OCI-LY7 (cell line): ENCODE results near the gene MAP7D1. TPM values are rescaled to one million over a fixed set of nuclear protein-coding genes. Genes with fewer than 3 reads are reported as not detected.

Experiments used
- BruUV-seq: library from RNA; stranded (reverse); fragments of 400-500 nt; replicated peaks from 2 replicates; lab custom pipeline; 2021; lab: Mats Ljungman, UMichigan
- CTCF ChIA-PET: fragments of 300-600 bp; sonication (Branson Sonifier 250); formaldehyde crosslinking; loops from one replicate; lab custom pipeline; 2022; ENCODE audit warnings: antibody characterized with exemption; ENCODE audit not compliant: unreplicated experiment; lab: Charles Lee
- POLR2A ChIA-PET: fragments of 300-600 bp; sonication (Branson Sonifier 250); formaldehyde crosslinking; loops from one replicate; lab custom pipeline; 2022; ENCODE audit warnings: antibody characterized with exemption; lab: Charles Lee
- DNase-seq: peaks from one replicate; pipeline ENCODE4 v3.0.0-alpha.2; 2015; ENCODE audit warnings: low spot score
- H2AFZ ChIP-seq: fragments of 200-600 bp; sonication (generic), shearing (Covaris generic); 2 replicates; pipeline ENCODE4 v1.6.1; 2014; ENCODE audit warnings: mild to moderate bottlenecking, antibody characterized with exemption, low read length, moderate library complexity
- H3K27ac ChIP-seq: fragments of 200-600 bp; sonication (generic); 2 replicates; pipeline ENCODE4 v1.5.1; 2014; ENCODE audit warnings: mixed run types, low read depth, mild to moderate bottlenecking, moderate library complexity, low read length, inconsistent platforms; ENCODE audit not compliant: poor library complexity, severe bottlenecking
- H3K36me3 ChIP-seq: fragments of 200-600 bp; sonication (generic); 2 replicates; pipeline ENCODE4 v1.6.1; 2014; ENCODE audit warnings: mild to moderate bottlenecking, antibody characterized with exemption, low read length, moderate library complexity, mixed read lengths; ENCODE audit not compliant: insufficient read depth
- H3K4me1 ChIP-seq: fragments of 200-600 bp; sonication (generic); 2 replicates; pipeline ENCODE4 v1.5.1; 2014; ENCODE audit warnings: mild to moderate bottlenecking, low read length; ENCODE audit not compliant: insufficient read depth, poor library complexity, severe bottlenecking
- H3K4me2 ChIP-seq: fragments of 200-600 bp; sonication (generic); 2 replicates; pipeline ENCODE4 v1.6.1; 2014; ENCODE audit warnings: mild to moderate bottlenecking, low read length
- H3K4me3 ChIP-seq: fragments of 200-600 bp; sonication (generic); 2 replicates; pipeline ENCODE4 v1.5.1; 2014; ENCODE audit warnings: mild to moderate bottlenecking, low read depth, low read length; ENCODE audit not compliant: poor library complexity, severe bottlenecking
- H3K79me2 ChIP-seq: fragments of 200-600 bp; sonication (generic); 2 replicates; pipeline ENCODE4 v1.6.1; 2016; ENCODE audit warnings: low read depth, mild to moderate bottlenecking, low read length, moderate library complexity, mixed read lengths; ENCODE audit not compliant: insufficient read depth
- H3K9me2 ChIP-seq: fragments of 200-600 bp; sonication (generic); 2 replicates; pipeline ENCODE4 v1.6.1; 2016; ENCODE audit warnings: mild to moderate bottlenecking, low read length, mixed read lengths; ENCODE audit not compliant: insufficient read depth
- H3K9me3 ChIP-seq: fragments of 200-600 bp; sonication (generic); 2 replicates; pipeline ENCODE4 v1.6.1; 2014; ENCODE audit warnings: mild to moderate bottlenecking, mixed run types, low read length, mixed read lengths
- H4K20me1 ChIP-seq: fragments of 200-600 bp; sonication (generic); 2 replicates; pipeline ENCODE4 v1.6.1; 2014; ENCODE audit warnings: mild to moderate bottlenecking, antibody characterized with exemption, low read length, moderate library complexity, mixed read lengths; ENCODE audit not compliant: insufficient read depth
- EZH2phosphoT487 ChIP-seq: fragments of 200-600 bp; sonication (generic); IDR thresholded peaks from 2 replicates; pipeline ENCODE4 v1.6.1; 2018; ENCODE audit warnings: low read depth, borderline replicate concordance, mild to moderate bottlenecking, mixed run types, antibody characterized with exemption, low read length, moderate library complexity, mixed read lengths
- intact Hi-C: fragments of 100-400 bp; cut with micrococcal nuclease; formaldehyde crosslinking; loops from one replicate; pipeline ENCODE4 v1.10.0; 2022; ENCODE audit not compliant: unreplicated experiment
- total RNA-seq, 2 experiments: library from RNA; depleted of rRNA in 1 of 2; stranded (reverse); fragments of >200 nt in 1 of 2; shearing (Covaris generic) in 1 of 2; gene quantifications; 2 replicates each; pipeline ENCODE4 v1.2.3, GENCODE V29; 2014 to 2022
- TF ChIP-seq, protein P1 (sequence below): fragments of 200-600 bp; sonication (generic); conservative IDR thresholded peaks from 2 replicates; pipeline ENCODE4 v1.5.1; 2014; ENCODE audit warnings: mild to moderate bottlenecking, antibody characterized with exemption, low read length, moderate library complexity, mixed read lengths

MAP7D1 gene
- total RNA-seq, 2 experiments from 2014 or later = 61.2 to 101 TPM

DNA sequence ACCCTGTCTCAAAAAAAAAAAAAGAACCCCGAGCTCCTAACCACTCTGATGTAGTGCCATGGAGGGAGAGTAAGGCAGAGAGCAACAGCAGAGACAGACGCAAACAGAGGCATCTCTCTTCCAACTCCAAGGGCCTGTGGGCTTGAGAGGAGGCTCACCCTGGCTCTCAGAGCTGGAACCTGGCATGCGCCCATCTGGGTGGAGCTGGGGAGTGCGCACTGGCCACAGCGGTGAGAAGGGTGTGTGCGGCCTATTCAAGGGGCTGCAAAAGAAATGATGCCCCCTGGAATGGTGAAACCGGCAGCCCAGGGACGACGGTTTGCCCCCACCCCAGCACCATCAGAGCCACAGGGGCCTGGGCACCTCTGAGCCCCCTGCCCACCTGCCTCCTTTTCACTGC lies 48.6 kb upstream of the MAP7D1 start:
- H3K36me3 ChIP-seq = no peaks in the 10 kb centered on the region
- ChIA-PET CTCF (no interaction called here), POLR2A (no interaction called here)
- no peak overlapping the region for H2AFZ ChIP-seq
- TF ChIP-seq, protein P1, sequence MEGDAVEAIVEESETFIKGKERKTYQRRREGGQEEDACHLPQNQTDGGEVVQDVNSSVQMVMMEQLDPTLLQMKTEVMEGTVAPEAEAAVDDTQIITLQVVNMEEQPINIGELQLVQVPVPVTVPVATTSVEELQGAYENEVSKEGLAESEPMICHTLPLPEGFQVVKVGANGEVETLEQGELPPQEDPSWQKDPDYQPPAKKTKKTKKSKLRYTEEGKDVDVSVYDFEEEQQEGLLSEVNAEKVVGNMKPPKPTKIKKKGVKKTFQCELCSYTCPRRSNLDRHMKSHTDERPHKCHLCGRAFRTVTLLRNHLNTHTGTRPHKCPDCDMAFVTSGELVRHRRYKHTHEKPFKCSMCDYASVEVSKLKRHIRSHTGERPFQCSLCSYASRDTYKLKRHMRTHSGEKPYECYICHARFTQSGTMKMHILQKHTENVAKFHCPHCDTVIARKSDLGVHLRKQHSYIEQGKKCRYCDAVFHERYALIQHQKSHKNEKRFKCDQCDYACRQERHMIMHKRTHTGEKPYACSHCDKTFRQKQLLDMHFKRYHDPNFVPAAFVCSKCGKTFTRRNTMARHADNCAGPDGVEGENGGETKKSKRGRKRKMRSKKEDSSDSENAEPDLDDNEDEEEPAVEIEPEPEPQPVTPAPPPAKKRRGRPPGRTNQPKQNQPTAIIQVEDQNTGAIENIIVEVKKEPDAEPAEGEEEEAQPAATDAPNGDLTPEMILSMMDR = no peak
- no peak for TF ChIP-seq EZH2phosphoT487
- H4K20me1 ChIP-seq = no peaks in the 10 kb centered on the region
- intact Hi-C loops = no loop called here
- H3K27ac ChIP-seq = no peak overlapping the region
- H3K4me3 ChIP-seq = no peak overlapping the region
- no peaks in the 10 kb centered on the region for H3K4me1 ChIP-seq
- H3K79me2 ChIP-seq = no peaks in the 10 kb centered on the region
- no peaks in the 10 kb centered on the region for H3K9me3 ChIP-seq
- no peak for DNase-seq
- no peaks in the 10 kb centered on the region for H3K9me2 ChIP-seq
- BruUV-seq = no TSS peak
- no peak overlapping the region for H3K4me2 ChIP-seq

DNA sequence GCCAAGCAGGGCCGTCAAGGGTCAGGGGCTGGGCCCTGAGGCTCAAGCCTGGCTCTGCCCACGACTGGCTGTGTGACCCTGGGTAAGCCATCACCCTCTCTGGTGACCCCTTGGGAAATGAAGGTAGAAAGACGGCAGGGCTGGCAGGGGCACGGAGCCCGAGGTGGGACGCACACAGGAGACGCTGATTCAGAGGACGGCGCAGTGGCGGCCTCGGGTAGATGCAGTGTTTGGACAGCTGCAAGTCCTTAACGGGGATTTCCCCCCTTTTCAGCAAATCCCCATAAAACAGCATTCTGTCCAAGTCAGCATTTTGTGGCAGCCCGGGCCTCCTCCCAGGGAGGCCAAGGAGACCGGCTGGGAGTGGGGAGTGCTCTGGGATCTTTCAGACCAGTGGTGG lies 47.6 kb upstream of the MAP7D1 start:
- H3K4me3 ChIP-seq = no peak overlapping the region
- H3K9me2 ChIP-seq = no peaks in the 10 kb centered on the region
- BruUV-seq = no TSS peak
- H3K4me2 ChIP-seq = no peak overlapping the region
- CTCF ChIA-PET = no interaction called here
- H2AFZ ChIP-seq = no peak overlapping the region
- no peaks in the 10 kb centered on the region for H3K4me1 ChIP-seq
- no peak for TF ChIP-seq EZH2phosphoT487
- TF ChIP-seq, protein P1 = no peak
- no peaks in the 10 kb centered on the region for H3K9me3 ChIP-seq
- H3K27ac ChIP-seq = no peak overlapping the region
- no peaks in the 10 kb centered on the region for H3K79me2 ChIP-seq
- H3K36me3 ChIP-seq = no peaks in the 10 kb centered on the region
- H4K20me1 ChIP-seq = no peaks in the 10 kb centered on the region
- intact Hi-C loops = no loop called here
- no peak for DNase-seq
- POLR2A ChIA-PET = no interaction called here

DNA sequence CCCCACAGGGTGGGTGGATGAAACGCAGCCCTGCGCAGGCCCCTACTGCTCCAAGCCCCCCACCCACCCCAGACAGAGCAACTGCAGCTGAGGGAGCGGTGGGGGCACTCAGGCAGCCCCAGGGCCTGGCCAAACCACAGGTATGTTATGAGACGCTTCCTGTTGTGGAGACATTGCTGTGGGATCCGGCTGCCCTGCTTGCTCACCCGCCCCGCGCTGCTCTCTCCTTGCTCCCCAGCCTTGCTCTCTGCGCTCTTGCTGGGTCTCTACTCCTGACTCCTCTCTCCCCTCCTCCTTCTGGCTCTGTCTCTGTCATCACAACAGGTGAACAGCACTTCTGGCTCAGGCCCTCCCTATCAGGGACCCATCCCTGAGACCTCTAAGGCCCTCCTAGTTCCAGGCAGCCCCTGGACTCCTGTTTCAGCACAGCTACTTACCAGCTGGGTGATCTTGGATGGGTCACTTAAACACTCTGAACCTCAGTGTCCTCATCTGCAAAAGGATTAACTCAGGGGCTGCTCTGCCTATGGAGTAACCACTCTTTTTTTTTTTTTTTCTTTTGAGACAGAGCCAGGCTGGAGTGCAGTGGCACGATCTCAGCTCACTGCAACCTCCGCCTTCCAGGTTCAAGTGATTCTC lies 46.8 kb upstream of the MAP7D1 start:
- Histone ChIP-seq H3K9me3 (no peaks in the 10 kb centered on the region), H3K9me2 (no peaks in the 10 kb centered on the region), H2AFZ (no peak overlapping the region), H3K79me2 (no peaks in the 10 kb centered on the region), H3K27ac (no peak overlapping the region), H3K4me1 (no peaks in the 10 kb centered on the region), H4K20me1 (no peaks in the 10 kb centered on the region), H3K4me2 (no peak overlapping the region), H3K36me3 (no peaks in the 10 kb centered on the region), H3K4me3 (no peak overlapping the region)
- TF ChIP-seq, protein P1 = no peak
- TF ChIP-seq EZH2phosphoT487 = no peak
- no peak for DNase-seq
- no TSS peak for BruUV-seq
- ChIA-PET CTCF (no interaction called here), POLR2A (interaction anchor here (0.6 kb wide), 1 partner anchor 52 kb away, joined by 3 read pairs; no protein-coding TSS in a partner anchor)
- intact Hi-C loops = no loop called here
